ENCODE results near the gene FBLN1.
A peak's percentile ranks its signal among the peaks of the same experiment; 100 is the strongest.
"Not testable (repeated sequence)": the region's sequence is repeated elsewhere in the genome, so short reads cannot be mapped to it uniquely, and the experiment has no call there.

The FBLN1 gene

GRCh38 chr22:45586651-45587405 lies 84.1 kb downstream of the FBLN1 start:
- no peak for DNase-seq

GRCh38 chr22:45587638-45588505 lies 85.2 kb downstream of the FBLN1 start:
- no peak for DNase-seq

GRCh38 chr22:45589556-45589955 lies 86.9 kb downstream of the FBLN1 start:
- no peak for DNase-seq

DNA sequence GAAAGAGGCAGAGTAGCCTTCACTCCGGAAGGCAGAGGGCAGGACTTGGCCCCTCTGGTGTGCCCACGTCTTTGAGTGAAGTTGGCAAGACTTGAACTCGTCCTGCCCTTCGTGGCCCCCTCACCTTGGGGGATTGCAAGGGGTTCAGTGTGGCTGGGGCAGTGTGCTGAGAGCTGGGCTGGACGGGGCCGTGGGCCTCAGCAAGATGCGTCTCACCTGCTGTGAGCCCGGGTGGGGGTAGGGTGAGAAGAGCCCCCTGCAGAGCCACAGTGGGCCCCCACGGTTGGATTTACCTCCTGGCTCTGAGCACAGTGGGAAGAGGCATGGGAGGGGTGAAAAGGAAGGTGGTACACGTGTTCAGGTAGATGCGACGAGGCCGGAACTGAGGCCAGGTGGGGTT lies 87.6 kb downstream of the FBLN1 start:
- DNase-seq: no peak

DNA sequence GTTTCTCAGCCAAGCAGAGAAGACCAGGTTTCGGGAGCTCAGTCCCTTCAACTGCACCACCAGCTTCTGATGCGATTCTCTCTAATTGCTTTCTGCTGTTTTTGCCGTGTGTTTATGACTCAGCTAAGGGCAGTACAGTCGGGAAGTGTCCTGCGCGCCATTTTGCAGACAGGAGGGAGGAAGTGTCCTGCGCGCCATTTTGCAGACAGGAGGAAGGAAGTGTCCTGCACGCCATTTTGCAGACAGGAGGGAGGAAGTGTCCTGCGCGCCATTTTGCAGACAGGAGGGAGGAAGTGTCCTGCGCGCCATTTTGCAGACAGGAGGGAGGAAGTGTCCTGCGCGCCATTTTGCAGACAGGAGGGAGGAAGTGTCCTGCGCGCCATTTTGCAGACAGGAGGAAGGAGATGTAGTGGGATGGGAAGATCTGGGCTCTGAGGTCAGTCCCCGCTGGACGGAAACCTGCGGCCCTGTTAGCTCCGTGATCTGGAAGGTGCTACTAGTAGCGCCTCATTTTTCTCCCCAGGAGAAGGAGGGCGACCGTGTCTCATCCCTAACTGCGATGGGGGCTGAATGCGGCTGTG lies 89.0 kb downstream of the FBLN1 start:
- DNase-seq: not testable (repeated sequence)

DNA sequence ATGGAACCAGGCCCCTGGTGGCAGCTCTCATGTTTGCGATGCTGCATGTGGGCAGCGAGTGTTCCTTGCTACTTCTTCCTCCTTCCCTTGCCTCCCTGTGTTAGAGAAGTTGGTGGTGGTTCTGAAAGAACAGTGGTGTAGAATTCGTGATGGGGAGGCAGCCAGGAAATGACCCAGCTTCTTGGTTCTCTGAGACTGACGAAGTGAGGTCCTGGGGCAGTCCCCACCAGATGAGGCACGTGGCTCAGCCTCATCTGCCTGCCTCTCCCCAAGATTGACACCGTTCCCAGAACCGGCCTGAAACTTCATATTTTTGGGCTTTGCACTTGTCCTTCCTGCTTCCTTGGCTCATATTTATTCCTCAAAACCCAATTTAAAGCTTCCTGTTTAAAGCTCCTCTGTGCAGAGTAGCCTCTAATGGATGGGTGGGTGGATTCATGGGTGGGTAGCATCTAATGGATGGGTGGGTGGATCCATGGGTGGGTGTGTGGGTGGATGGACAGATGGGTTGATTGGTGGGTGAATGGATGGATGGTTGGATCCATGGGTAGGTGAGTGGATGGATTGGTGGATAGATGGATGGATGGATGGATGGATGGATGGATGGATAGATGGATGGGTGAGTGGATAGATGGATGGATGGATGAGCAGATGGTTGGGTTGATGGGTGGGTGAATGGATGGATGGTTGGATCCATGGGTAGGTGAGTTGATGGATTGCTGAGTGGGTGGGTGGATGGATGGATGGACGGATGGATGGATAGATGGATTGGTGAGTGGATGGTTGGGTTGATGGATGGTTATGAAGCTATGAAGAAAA lies 91.6 kb downstream of the FBLN1 start:
- DNase-seq: no peak

- no peak for DNase-seq
Observed at GRCh38 chr22:45597460-45598192, 94.9 kb downstream of the FBLN1 start.

DNA sequence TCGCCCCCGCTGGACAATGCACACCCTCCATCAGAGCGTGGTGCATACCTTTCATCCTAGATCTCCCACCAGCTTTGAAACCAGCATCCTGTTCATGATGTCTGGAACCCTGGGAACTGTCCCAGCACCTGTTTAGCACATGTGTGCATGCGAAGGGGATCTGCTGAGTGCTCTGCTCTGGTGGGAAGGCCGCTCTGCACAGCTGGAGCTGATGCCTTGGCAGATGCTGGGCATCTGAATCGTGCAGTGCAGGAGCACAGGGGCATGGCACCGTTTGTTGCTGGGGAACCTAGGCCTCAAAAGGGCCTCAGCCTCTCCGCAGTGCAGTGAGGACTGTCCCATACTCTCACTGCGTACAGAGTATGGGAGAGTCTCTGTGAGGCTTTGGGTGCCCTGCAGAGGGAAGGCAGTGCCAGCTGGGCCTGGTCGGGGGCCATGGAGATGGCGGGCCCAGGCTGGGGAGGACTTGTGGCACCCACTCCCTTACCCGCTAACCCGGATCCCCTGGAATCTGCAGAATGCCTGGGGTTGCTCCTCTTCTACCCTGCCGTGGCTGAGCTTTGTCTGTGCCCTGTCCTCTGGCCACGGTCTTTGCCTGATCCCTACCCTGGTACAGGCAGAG lies 96.0 kb downstream of the FBLN1 start:
- no peak for DNase-seq

DNA sequence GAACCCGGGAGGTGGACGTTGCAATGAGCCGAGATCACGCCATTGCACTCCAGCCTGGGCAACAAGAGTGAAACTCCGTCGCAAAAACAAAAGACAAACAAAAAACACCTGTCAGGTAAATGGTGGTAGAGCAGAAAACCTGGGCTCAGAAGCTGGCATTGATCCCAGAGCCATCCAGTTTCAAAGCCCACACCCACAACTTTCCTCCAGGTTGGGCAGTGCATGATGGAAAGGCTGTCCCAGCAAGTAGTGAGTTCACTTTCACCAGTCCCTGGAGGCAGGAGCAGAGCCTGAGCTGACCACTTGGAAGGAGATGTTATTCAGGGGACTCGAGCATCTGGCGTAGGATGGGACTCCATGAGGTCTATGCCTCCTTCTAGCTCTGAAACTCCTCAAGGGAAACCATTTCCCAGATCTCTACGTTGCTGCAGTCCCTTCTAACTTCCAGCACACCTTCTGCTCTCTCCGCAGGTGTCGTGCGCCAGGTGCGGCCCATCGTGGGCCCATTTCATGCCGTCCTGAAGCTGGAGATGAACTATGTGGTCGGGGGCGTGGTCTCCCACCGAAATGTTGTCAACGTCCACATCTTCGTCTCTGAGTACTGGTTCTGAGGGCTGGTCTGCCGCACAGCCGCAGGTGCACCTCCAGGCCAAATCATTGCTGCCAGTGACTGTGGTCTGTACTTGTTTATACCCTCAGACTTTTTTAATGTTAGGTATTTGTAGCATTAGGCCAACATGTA lies 97.3 kb downstream of the FBLN1 start:
- DNase-seq: no peak

- DNase-seq: no peak
Observed at GRCh38 chr22:45600790-45601730, 98.4 kb downstream of the FBLN1 start.

DNA sequence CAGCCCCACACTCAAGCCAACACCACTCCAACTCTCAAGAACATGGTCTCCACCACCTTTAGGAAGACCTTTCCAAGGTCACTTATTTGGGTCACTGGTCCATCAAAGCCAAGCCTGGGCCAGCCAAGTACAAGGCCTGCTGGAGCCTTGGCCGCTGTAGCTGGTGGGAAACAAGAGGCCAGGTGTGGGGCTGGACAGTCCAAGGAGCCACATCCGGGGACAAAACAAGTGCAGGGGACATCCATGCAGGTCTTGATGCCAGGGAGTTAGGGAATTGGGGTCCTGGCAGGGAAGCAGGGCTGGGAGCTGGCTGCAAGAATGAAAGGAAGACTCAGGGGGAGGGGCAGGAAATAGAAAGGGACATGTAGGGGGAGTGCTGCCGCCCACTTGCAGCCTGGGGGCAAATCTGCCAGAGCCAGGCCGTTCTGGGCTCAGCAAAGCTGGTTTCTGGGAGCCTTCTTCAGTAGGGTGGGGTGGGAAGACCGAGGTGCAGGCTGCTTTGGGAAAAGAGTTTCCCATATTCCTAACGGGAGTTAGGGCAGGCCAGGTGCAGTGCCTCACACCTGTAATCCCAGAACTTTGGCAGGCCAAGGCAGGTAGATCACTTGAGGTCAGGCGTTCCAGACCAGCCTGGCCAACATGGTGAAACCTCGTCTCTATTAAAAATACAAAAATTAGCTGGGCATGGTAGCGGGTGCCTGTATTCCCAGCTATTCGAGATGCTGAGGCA lies 99.5 kb downstream of the FBLN1 start:
- DNase-seq: no peak

- peak; percentile 65 for DNase-seq
Observed at GRCh38 chr22:45602824-45603595, 100.3 kb downstream of the FBLN1 start.

DNA sequence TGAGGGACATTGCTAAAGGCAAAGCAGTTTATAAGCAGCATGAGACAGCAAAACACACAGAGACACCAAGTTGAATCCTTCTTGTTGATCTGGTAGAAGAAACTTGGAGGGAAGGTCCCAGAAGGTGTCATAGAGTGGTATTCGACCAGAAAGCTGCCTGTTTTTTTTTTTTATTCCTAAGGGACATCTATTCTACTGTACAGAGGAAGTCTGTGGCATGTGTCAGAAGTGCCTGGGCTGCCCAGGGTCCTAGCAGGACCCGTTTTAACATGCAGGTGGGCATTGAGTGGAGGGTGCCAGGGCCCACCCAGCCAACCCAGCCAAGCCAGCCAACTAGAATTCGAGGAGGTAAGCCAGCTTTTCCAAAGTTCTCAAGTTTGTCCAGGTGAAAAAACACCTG lies 100.9 kb downstream of the FBLN1 start:
- DNase-seq: no peak

- not testable (repeated sequence) for DNase-seq
Observed at GRCh38 chr22:45608045-45608444, 105.4 kb downstream of the FBLN1 start.

DNA sequence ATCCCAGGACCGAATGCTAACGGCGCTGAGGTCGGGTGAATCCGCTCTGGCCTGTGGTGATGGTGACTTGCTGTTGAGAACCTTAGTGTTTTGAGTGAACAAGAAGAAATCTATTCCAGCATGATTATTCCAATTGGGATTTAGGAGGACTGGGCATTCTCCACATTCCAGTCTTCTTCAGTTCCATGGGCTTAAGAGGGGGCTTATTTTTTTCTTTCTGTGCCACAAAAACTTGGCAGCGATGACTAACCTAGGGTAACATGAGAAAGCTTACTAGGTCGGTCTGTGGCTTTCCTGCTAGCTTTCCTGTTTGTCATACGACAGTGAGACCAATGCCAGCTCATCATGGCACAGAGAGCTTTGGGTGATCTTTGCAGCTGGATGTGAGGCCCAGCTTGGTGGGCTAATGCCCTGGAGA lies 106.1 kb downstream of the FBLN1 start:
- no peak for DNase-seq

- no peak for DNase-seq
Observed at GRCh38 chr22:45612451-45612901, 109.8 kb downstream of the FBLN1 start.

DNA sequence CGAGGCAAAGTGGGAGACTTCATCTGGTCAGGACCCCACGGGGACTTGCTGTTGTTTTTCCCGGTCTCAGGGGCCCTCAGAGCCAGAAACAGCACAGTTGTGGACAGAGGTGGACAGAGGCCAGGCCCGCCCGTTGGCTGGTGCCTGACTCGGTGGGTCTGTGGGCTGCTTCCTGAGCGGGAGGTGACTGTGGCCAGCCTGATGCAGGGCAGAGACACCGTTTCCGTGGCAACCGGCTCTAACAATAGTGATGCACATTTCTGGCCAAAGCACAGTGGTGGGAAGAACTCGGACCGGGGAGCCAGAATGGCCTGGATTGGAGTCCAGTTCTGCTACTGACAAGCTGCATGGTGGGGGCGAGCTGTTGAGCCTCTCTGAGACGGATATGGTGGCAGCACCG lies 110.3 kb downstream of the FBLN1 start:
- DNase-seq: no peak

GRCh38 chr22:45615364-45615763 lies 112.7 kb downstream of the FBLN1 start:
- no peak for DNase-seq

All from NCI-H748 treated with DMSO at 0.1 percent for 48 hours (cell line).